GM12873 (cell line): ENCODE results near the gene GABBR2.

Experiments used
- CTCF ChIP-seq: IDR thresholded peaks from 2 replicates; pipeline ENCODE4 v1.5.1; 2012; ENCODE audit warnings: low read depth, mild to moderate bottlenecking, moderate library complexity, low read length, control low read depth; ENCODE audit not compliant: insufficient read depth; ENCODE audit errors: missing control alignments

GABBR2 gene

GRCh38 chr9:98575379-98576346 is 133.1 kb downstream of the GABBR2 start:
- no peak for TF ChIP-seq CTCF

GRCh38 chr9:98573749-98574278 is 134.9 kb downstream of the GABBR2 start:
- TF ChIP-seq CTCF, result no peak

- TF ChIP-seq CTCF, result no peak
Observed at GRCh38 chr9:98572796-98573195, 135.9 kb downstream of the GABBR2 start.

GRCh38 chr9:98572054-98572627 is 136.6 kb downstream of the GABBR2 start:
- no peak for TF ChIP-seq CTCF

GRCh38 chr9:98571643-98572042 is 137.1 kb downstream of the GABBR2 start:
- no peak for TF ChIP-seq CTCF

GRCh38 chr9:98570663-98571440 is 137.9 kb downstream of the GABBR2 start:
- no peak for TF ChIP-seq CTCF

GRCh38 chr9:98570055-98570454 is 138.7 kb downstream of the GABBR2 start:
- no peak for TF ChIP-seq CTCF
